Activated CD4-positive, alpha-beta T cell treated with anti-CD3 and anti-CD28 coated beads for 36 hours (primary cell): Measurements from ENCODE around the gene MUCL1. TPM values are rescaled to one million over a fixed set of nuclear protein-coding genes. Genes with fewer than 3 reads are reported as not detected.

Experiments used
- ATAC-seq: fragments of 200-7000 bp; cut with Tn5 transposase; one replicate; pipeline ENCODE4 v1.10.0; 2021; ENCODE audit warnings: mild to moderate bottlenecking, moderate library complexity
- CTCF ChIA-PET: fragments of 350-600 bp; sonication (Branson Sonifier 250); formaldehyde crosslinking; loops from one replicate; lab custom pipeline; 2021; ENCODE audit warnings: antibody characterized with exemption; lab: Charles Lee
- POLR2A ChIA-PET: fragments of 350-600 bp; sonication (Branson Sonifier 250); formaldehyde crosslinking; loops from one replicate; lab custom pipeline; 2021; ENCODE audit warnings: antibody characterized with exemption, inconsistent platforms; lab: Charles Lee
- DNase-seq: peaks from one replicate; pipeline ENCODE4 v3.0.0-alpha.2; 2020
- H3K27ac Mint-ChIP-seq: one replicate; pipeline ENCODE4 v1.8.0; 2021; ENCODE audit warnings: mixed read lengths
- H3K27me3 Mint-ChIP-seq: one replicate; pipeline ENCODE4 v1.8.0; 2021; ENCODE audit warnings: mixed read lengths
- H3K36me3 Mint-ChIP-seq: one replicate; pipeline ENCODE4 v1.8.0; 2021; ENCODE audit warnings: low read depth, mixed read lengths
- H3K4me1 Mint-ChIP-seq: one replicate; pipeline ENCODE4 v1.8.0; 2021; ENCODE audit warnings: mixed read lengths
- H3K4me3 Mint-ChIP-seq: one replicate; pipeline ENCODE4 v1.8.0; 2021; ENCODE audit warnings: mild to moderate bottlenecking, moderate library complexity, mixed read lengths
- H3K9me3 Mint-ChIP-seq: one replicate; pipeline ENCODE4 v1.8.0; 2021; ENCODE audit warnings: low read depth, mixed read lengths
- intact Hi-C, 2 experiments: fragments of 100-400 bp; cut with DNase I in 1 of 2; cut with micrococcal nuclease in 1 of 2; formaldehyde crosslinking; loops; one replicate each; pipeline versions ENCODE4 v1.14.2 to v1.15.1; 2022 to 2024; cut with DNase I, micrococcal nuclease
- total RNA-seq, 2 experiments: library from RNA; stranded (reverse); gene quantifications; one replicate each; pipeline ENCODE4 v1.2.3, GENCODE V29; 2021

The MUCL1 gene
- total RNA-seq, 2 experiments from 2014 or later: not detected

- peaks cover 3% of the 10 kb centered on the region for H3K4me1 Mint-ChIP-seq
- ChIA-PET CTCF (interaction anchor here (0.8 kb wide), 1 partner anchor 181 kb away, joined by 3 read pairs; no protein-coding TSS in a partner anchor), POLR2A (no interaction called here)
- no peak overlapping the region for H3K27ac Mint-ChIP-seq
- ATAC-seq: no peak
- peaks cover 7% of the 10 kb centered on the region for H3K27me3 Mint-ChIP-seq
- H3K9me3 Mint-ChIP-seq: no peaks in the 10 kb centered on the region
- H3K36me3 Mint-ChIP-seq: no peaks in the 10 kb centered on the region
- no peak for DNase-seq
- no peak overlapping the region for H3K4me3 Mint-ChIP-seq
- intact Hi-C loops: no loop called here
Observed at GRCh38 chr12:54891717-54892478, 37.6 kb downstream of the MUCL1 start.

Other genes starting within 250 kb of the MUCL1 start
- not detected for gene LACRT, start 219.6 kb upstream of the MUCL1 start, total RNA-seq
- gene DCD, start 206.2 kb upstream of the MUCL1 start, total RNA-seq: not detected
- 100 to 1,000 TPM in 1 of 2 experiments, 10 to 100 TPM in 1; 81.0 to 107 TPM for gene TESPA1, start 130.2 kb downstream of the MUCL1 start, total RNA-seq
- not detected for gene NEUROD4, start 165.5 kb downstream of the MUCL1 start, total RNA-seq